OCI-LY1 (cell line): ENCODE results near the gene SORD.

Source experiments
- CTCF ChIP-seq: fragments of 200-600 bp; sonication (generic), shearing (Covaris generic); IDR thresholded peaks from 2 replicates; pipeline ENCODE4 v1.5.1; 2017; ENCODE audit warnings: mild to moderate bottlenecking, antibody characterized with exemption, low read length, moderate library complexity, mixed read lengths
- EZH2 ChIP-seq: fragments of 200-600 bp; sonication (generic), shearing (Covaris generic); IDR thresholded peaks from 2 replicates; pipeline ENCODE4 v1.8.0; 2017; ENCODE audit warnings: borderline replicate concordance, mixed run types, mild to moderate bottlenecking, antibody characterized with exemption, low read length, moderate library complexity, mixed read lengths

- no peak for TF ChIP-seq CTCF
- TF ChIP-seq EZH2, result no peak
These were observed 7.7 kb downstream of the SORD start for GRCh38 chr15:45030743-45031142.
